HG02588 (cell line): ENCODE data around the gene DIPK2A.
A peak's percentile ranks its signal among the peaks of the same experiment; 100 is the strongest.

ENCODE experiments used
- ATAC-seq: cut with Tn5 transposase; IDR thresholded peaks from one replicate; pipeline ENCODE4 v1.9.1; 2021; ENCODE audit warnings: mild to moderate bottlenecking, moderate library complexity; ENCODE audit not compliant: unreplicated experiment

Gene DIPK2A

GRCh38 chr3:143974271-143975238 lies 2.9 kb downstream of the DIPK2A start:
- ATAC-seq = no peak

DNA sequence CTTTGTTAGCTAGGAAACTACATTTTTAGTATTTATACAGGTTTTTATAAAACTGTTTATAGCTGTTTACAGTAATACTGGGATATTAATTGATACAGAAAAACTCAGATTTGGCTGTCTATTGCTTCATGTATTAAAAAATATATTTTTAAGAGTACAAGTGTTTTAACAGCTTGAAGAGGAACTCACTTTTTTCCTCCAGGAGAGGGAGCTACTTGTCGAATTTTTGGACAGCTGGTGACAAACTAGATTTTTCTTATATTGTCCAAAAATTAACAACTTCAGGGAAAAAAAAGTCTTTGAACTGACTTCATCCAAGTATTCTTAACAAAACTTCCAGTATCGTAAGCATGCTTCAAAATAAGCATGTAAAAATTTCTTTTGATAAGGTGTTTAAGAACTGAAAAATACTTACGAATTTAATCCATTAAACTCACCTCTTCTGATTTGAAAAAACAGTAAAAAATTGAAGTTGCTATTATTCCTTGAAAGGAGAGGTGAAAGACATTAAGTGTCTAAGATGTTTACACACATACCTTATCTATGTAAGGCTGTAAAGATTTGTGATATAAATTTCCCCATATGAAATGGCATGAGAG lies 4.0 kb downstream of the DIPK2A start:
- no peak for ATAC-seq

GRCh38 chr3:143977341-143978262 lies 6.0 kb downstream of the DIPK2A start:
- no peak for ATAC-seq

DNA sequence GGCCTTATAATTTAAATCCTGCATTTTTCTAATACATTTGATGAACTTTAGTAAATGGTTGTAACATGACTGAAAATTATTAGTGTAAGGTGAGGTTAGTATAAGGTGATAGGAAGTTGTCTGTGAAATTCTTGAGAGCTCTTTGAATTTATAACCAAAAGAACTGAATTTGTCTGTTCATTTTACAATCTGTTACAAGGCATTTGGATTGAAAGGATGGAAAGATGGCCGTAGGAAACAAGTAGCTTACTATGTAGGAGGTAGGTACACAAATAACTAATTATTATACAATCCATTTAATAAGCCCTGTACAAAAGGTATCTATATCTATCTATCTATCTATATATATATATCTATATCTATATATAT lies 6.6 kb downstream of the DIPK2A start:
- ATAC-seq = no peak

- no peak for ATAC-seq
Measured at GRCh38 chr3:143979041-143979440, 7.4 kb downstream of the DIPK2A start.

GRCh38 chr3:143979813-143980212 lies 8.2 kb downstream of the DIPK2A start:
- ATAC-seq = no peak

DNA sequence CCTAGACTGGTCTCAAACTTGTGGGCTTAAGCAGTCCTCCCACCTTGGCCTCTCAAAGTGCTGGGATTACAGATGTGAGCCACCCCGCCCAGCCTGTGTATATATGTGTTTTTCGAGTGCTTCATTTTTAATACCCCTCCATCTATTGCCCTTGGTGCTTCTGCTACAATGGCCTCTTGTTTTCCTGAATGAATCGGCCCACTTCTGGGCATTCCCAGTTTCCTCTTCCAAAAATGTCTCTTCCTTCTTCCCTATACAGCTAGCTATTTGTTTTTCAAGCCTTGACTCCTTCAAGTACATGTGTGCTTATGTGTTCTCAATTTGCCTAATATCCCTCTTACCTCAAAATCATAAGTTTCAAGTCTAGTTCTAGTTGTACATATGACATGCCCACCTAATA lies 16.7 kb downstream of the DIPK2A start:
- ATAC-seq = no peak

DNA sequence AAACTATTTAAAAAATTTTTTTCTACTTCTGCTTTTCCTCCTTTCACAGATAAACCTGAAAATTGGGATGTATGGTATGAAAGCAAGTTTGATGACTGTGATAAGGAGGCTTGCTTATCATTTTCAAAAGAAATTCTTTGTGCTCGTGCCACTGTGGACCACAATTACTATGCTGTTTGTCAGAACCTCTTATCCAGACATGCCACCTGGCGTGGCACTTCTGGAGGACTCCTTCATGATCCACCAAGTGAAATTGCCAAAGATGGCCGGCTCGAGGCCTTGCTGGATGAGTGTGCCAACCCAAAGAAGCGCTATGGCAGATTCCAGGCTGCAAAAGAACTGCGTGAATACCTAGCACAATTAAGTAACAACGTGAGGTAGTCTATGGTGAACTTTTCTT lies 17.8 kb downstream of the DIPK2A start:
- ATAC-seq = no peak

- ATAC-seq = no peak
Measured at GRCh38 chr3:143991713-143992112, 20.1 kb downstream of the DIPK2A start.

- peak; percentile 56 for ATAC-seq
Measured at GRCh38 chr3:143998266-143998665, 26.6 kb downstream of the DIPK2A start.

GRCh38 chr3:144003051-144003450 lies 31.4 kb downstream of the DIPK2A start:
- ATAC-seq = no peak

DNA sequence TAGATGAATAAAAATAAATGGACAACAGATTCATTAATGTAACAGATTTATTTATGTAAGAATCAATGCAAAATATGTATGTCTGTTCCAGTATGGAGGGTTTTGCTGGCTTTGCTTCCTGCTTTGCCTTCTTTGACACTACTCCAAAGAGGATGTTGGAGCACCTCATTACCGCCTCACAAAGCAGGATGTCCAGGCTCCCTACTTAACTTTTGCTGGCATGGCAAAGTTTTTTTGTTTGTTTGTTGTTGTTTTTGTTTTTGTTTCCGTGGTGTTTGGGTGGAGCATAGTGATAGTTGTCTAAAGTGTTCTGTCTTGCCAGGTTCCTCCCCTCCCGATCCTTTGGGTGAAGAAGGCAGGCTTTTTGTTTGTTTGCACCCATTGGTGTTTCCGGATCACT lies 38.7 kb downstream of the DIPK2A start:
- ATAC-seq = no peak

GRCh38 chr3:144011251-144011799 lies 39.7 kb downstream of the DIPK2A start:
- ATAC-seq = no peak

DNA sequence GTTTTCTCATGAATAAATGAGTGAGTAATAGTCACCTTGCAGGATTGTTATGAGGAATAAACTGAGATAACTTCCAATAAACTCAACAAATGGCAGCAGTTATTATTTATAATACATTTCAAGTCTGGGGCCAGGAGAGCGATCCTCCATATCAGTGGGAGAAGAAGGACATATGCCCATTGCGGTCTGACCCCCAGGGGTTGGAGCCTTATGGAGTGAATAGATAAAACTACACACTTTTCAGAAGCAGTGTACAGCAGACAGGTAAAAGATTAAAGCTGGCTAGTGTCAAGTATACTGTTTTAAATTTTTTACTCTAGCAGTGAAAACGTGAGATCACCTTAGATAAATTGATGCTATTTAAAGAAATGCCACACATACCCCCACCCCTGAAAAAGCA lies 43.5 kb downstream of the DIPK2A start:
- ATAC-seq = no peak

- no peak for ATAC-seq
Measured at GRCh38 chr3:144018776-144019175, 47.2 kb downstream of the DIPK2A start.
